Natural killer cell (primary cell): ENCODE data around the gene BARHL1. TPM values are rescaled to one million over a fixed set of nuclear protein-coding genes. Genes with fewer than 3 reads are reported as not detected.

Source experiments
- ATAC-seq, 3 donors: fragments of 150-1000 bp in 2 of 3; fragments of 200-7000 bp in 1 of 3; cut with Tn5 transposase; 1 replicate in 1 of 3; 2 replicates in 2 of 3; pipeline ENCODE4 v1.10.0; 2021; ENCODE audit warnings: mild to moderate bottlenecking in 2 of 3, moderate library complexity in 2 of 3
- DNase-seq, 2 donors: peaks; one replicate each; pipeline versions ENCODE4 v3.0.0 to v3.0.0-alpha.2; 2013 to 2021; ENCODE audit warnings: mixed read lengths in 1 of 2
- H3K27ac ChIP-seq: one replicate; pipeline ENCODE4 v1.5.1; 2013; ENCODE audit warnings: mild to moderate bottlenecking, low read length
- H3K27me3 ChIP-seq: one replicate; pipeline ENCODE4 v1.6.1; 2013; ENCODE audit warnings: low read length; ENCODE audit not compliant: control insufficient read depth, insufficient read depth
- H3K36me3 ChIP-seq: one replicate; pipeline ENCODE4 v1.6.1; 2013; ENCODE audit warnings: low read length; ENCODE audit not compliant: control insufficient read depth, insufficient read depth
- H3K4me1 ChIP-seq: one replicate; pipeline ENCODE4 v1.6.1; 2013; ENCODE audit warnings: low read length; ENCODE audit not compliant: control insufficient read depth, insufficient read depth
- H3K4me3 ChIP-seq: one replicate; pipeline ENCODE4 v1.5.1; 2013; ENCODE audit warnings: low read length
- H3K9me3 ChIP-seq: one replicate; pipeline ENCODE4 v1.6.1; 2013; ENCODE audit warnings: low read length; ENCODE audit not compliant: control insufficient read depth, insufficient read depth
- H3K27ac Mint-ChIP-seq, 2 donors: one replicate each; pipeline ENCODE4 v1.8.0; 2022; ENCODE audit warnings: mild to moderate bottlenecking in 2 of 2, mixed read lengths in 2 of 2, moderate library complexity in 1 of 2
- H3K27me3 Mint-ChIP-seq, 2 donors: one replicate each; pipeline ENCODE4 v1.8.0; 2022; ENCODE audit warnings: low read depth in 2 of 2, mixed read lengths in 2 of 2
- H3K36me3 Mint-ChIP-seq: one replicate; pipeline ENCODE4 v1.8.0; 2022; ENCODE audit warnings: mixed read lengths
- H3K4me1 Mint-ChIP-seq, 2 donors: one replicate each; pipeline ENCODE4 v1.8.0; 2022; ENCODE audit warnings: mixed read lengths in 2 of 2
- H3K4me3 Mint-ChIP-seq: one replicate; pipeline ENCODE4 v1.8.0; 2022; ENCODE audit warnings: mild to moderate bottlenecking, moderate library complexity, mixed read lengths
- H3K9me3 Mint-ChIP-seq, 2 donors: one replicate each; pipeline ENCODE4 v1.8.0; 2022; ENCODE audit warnings: mixed read lengths in 2 of 2
- WGBS: methylation state at CpG from one replicate; pipeline ENCODE4 v1.1.7; 2013; ENCODE audit warnings: missing lambda C conversion rate; ENCODE audit not compliant: insufficient coverage; 5-methylcytosine and 5-hydroxymethylcytosine counted together
- intact Hi-C: fragments of 100-400 bp; cut with micrococcal nuclease; formaldehyde crosslinking; loops from one replicate; pipeline ENCODE4 v1.14.2; 2022
- total RNA-seq, 4 donors: library from RNA; stranded (reverse); fragments of 120-200 nt in 1 of 4; gene quantifications; one replicate each; pipeline versions ENCODE4 v1.2.3 to v1.2.4, GENCODE V29; 2013 to 2022
- TF ChIP-seq, protein P1 (sequence below): fragments of 200-600 bp; IDR thresholded peaks from one replicate; pipeline ENCODE4 v1.8.0; 2022; ENCODE audit warnings: antibody characterized with exemption

BARHL1 gene
- total RNA-seq, 3 donors from 2014 or later (not counting 1 experiment from before 2014, with no cell fraction given) = not detected

DNA sequence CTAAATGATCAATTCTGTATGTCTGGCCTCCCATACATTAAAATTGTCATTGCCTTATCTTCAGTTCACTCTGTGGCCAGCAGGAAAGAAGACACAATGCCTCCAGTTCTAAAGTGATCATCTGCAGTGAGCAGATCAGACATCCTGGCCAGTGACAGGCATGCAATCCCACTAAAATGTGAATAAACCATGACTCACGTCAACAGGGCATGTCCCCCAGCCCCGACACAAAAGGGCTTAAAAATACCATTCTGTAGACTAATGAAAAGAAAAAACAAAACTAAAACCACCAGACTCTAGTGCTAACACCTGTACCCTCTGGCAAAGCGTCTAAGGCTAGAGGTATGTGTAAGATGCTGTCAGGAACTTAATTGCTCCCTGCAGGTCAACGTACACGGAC, 48.9 kb downstream of the BARHL1 start:
- no peak for DNase-seq
- 98% methylated on average over 5 of the region's 5 CpGs for WGBS
- H3K9me3 ChIP-seq = no peaks in the 10 kb centered on the region
- Mint-ChIP-seq H3K4me3 (no peak overlapping the region), H3K36me3 (peaks cover 37% of the 10 kb centered on the region), H3K4me1 (peaks cover 4 to 5% of the 10 kb centered on the region in 2 donors), H3K27ac (no peak overlapping the region), H3K9me3 (no peaks in the 10 kb centered on the region), H3K27me3 (no peaks in the 10 kb centered on the region)
- H3K27ac ChIP-seq = no peak overlapping the region
- H3K36me3 ChIP-seq = peaks cover 31% of the 10 kb centered on the region
- no peaks in the 10 kb centered on the region for H3K4me1 ChIP-seq
- TF ChIP-seq, protein P1, sequence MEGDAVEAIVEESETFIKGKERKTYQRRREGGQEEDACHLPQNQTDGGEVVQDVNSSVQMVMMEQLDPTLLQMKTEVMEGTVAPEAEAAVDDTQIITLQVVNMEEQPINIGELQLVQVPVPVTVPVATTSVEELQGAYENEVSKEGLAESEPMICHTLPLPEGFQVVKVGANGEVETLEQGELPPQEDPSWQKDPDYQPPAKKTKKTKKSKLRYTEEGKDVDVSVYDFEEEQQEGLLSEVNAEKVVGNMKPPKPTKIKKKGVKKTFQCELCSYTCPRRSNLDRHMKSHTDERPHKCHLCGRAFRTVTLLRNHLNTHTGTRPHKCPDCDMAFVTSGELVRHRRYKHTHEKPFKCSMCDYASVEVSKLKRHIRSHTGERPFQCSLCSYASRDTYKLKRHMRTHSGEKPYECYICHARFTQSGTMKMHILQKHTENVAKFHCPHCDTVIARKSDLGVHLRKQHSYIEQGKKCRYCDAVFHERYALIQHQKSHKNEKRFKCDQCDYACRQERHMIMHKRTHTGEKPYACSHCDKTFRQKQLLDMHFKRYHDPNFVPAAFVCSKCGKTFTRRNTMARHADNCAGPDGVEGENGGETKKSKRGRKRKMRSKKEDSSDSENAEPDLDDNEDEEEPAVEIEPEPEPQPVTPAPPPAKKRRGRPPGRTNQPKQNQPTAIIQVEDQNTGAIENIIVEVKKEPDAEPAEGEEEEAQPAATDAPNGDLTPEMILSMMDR = no peak
- intact Hi-C loops = no loop called here
- no peaks in the 10 kb centered on the region for H3K27me3 ChIP-seq
- no peak overlapping the region for H3K4me3 ChIP-seq
- no peak for ATAC-seq

DNA sequence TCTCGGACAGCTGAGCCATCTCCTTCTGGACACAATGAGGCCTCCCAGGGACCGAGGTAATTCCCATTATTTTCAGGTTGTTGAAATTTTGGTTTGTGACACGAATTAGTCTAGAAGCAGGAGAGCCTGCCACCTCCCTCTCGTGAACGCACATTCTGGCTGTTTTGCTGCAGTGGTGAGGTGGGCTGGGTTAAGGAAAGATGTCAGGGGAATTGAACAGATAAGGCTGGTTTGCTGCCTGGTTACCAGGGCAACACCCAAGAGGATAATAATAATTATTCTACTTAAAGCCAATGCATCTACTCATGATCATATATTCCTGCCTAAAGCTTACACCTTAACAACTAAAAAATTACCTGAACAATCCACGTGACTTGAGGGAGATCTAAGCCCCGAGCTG, 49.3 kb downstream of the BARHL1 start:
- H3K36me3 Mint-ChIP-seq = peaks cover 32% of the 10 kb centered on the region
- no peaks in the 10 kb centered on the region for H3K9me3 Mint-ChIP-seq
- Histone ChIP-seq H3K27me3 (no peaks in the 10 kb centered on the region), H3K4me3 (no peak overlapping the region), H3K4me1 (no peaks in the 10 kb centered on the region), H3K36me3 (peaks cover 31% of the 10 kb centered on the region), H3K27ac (no peak overlapping the region), H3K9me3 (no peaks in the 10 kb centered on the region)
- H3K4me1 Mint-ChIP-seq = peaks cover 4 to 5% of the 10 kb centered on the region in 2 donors
- WGBS = 97% methylated on average over 6 of the region's 7 CpGs
- intact Hi-C loops = no loop called here
- H3K27ac Mint-ChIP-seq = no peak overlapping the region
- TF ChIP-seq, protein P1 = no peak
- H3K4me3 Mint-ChIP-seq = no peak overlapping the region
- no peak for ATAC-seq
- no peaks in the 10 kb centered on the region for H3K27me3 Mint-ChIP-seq
- DNase-seq = no peak

GRCh38 chr9:132632413-132633129, 50.2 kb downstream of the BARHL1 start:
- intact Hi-C loops = no loop called here
- Histone ChIP-seq H3K4me3 (no peak overlapping the region), H3K36me3 (peaks cover 34% of the 10 kb centered on the region), H3K4me1 (no peaks in the 10 kb centered on the region), H3K27ac (no peak overlapping the region), H3K27me3 (no peaks in the 10 kb centered on the region), H3K9me3 (no peaks in the 10 kb centered on the region)
- DNase-seq (no peak), ATAC-seq (no peak)
- 94% methylated on average over 3 of the region's 7 CpGs for WGBS
- H3K9me3 Mint-ChIP-seq = no peaks in the 10 kb centered on the region
- H3K4me3 Mint-ChIP-seq = no peak overlapping the region
- H3K27ac Mint-ChIP-seq = no peak overlapping the region
- H3K4me1 Mint-ChIP-seq = peaks cover 4 to 5% of the 10 kb centered on the region in 2 donors
- H3K27me3 Mint-ChIP-seq = no peaks in the 10 kb centered on the region
- TF ChIP-seq, protein P1 = no peak
- peaks cover 25% of the 10 kb centered on the region for H3K36me3 Mint-ChIP-seq

DNA sequence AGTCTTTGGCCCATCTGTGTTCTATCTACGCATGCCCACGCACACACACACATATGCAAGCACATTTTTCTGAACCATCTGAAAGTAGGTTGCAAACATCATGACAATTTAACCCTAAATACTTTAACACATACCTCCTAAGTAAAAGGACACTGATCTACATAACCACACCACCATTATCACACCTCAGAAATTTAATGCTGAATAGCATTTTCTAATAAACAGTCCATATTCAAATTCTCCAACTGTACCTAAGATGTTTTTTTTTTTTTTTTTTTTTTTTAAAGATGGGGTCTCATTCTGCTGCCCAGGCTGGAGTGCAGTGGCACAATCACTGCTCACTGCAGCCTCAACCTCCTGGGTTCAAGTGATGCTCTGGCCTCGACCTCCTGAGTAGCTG, 51.9 kb downstream of the BARHL1 start:
- no peaks in the 10 kb centered on the region for H3K27me3 Mint-ChIP-seq
- H3K27ac Mint-ChIP-seq = no peak overlapping the region
- intact Hi-C loops = no loop called here
- H3K4me3 Mint-ChIP-seq = no peak overlapping the region
- no peak overlapping the region for H3K27ac ChIP-seq
- no peaks in the 10 kb centered on the region for H3K4me1 ChIP-seq
- no peak for DNase-seq
- no peaks in the 10 kb centered on the region for H3K9me3 Mint-ChIP-seq
- no peak overlapping the region for H3K4me3 ChIP-seq
- H3K36me3 ChIP-seq = peaks cover 34% of the 10 kb centered on the region
- no peak for ATAC-seq
- H3K4me1 Mint-ChIP-seq = peaks cover under 1% of the 10 kb centered on the region in 2 donors
- H3K27me3 ChIP-seq = no peaks in the 10 kb centered on the region
- peaks cover 13% of the 10 kb centered on the region for H3K36me3 Mint-ChIP-seq
- WGBS = 97% methylated on average over 3 of the region's 3 CpGs
- H3K9me3 ChIP-seq = no peaks in the 10 kb centered on the region
- TF ChIP-seq, protein P1 = no peak
